Fibroblast of pulmonary artery (primary cell): ENCODE data around the gene SEMA5A.

Experiments used
- DNase-seq: peaks from one replicate; pipeline ENCODE4 v3.0.0-alpha.2; 2010; ENCODE audit warnings: low read depth
- H3K4me3 ChIP-seq: replicated peaks from 2 replicates; pipeline ENCODE4 v1.5.1; 2011; ENCODE audit warnings: low read depth, mild to moderate bottlenecking, control low read depth, low read length, moderate library complexity
- TF ChIP-seq, protein P1 (sequence below): IDR thresholded peaks from 2 replicates; pipeline ENCODE4 v1.5.1; 2011; ENCODE audit warnings: mild to moderate bottlenecking, control low read depth, low read length, inconsistent platforms; ENCODE audit errors: missing control alignments

SEMA5A gene

DNA sequence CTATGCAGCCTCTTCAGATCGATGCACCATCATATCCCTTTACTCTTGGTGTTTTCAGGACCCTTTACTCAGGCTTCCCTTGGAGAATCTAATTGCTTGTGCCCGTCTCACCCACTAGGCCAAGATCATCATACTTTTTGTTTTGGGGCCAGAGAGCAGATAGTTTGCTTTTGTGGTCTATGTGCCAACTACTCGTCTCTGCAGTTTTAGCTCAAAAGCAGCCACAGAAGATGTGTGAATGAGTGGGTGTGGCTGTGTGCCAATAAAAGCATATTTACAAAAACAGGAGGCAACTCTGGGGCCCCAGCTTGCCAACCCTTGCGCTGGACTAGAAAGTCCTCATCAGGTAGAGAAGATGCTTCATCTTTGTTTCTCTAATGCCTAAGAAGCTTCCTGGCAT, 216.8 kb downstream of the SEMA5A start:
- TF ChIP-seq, protein P1, sequence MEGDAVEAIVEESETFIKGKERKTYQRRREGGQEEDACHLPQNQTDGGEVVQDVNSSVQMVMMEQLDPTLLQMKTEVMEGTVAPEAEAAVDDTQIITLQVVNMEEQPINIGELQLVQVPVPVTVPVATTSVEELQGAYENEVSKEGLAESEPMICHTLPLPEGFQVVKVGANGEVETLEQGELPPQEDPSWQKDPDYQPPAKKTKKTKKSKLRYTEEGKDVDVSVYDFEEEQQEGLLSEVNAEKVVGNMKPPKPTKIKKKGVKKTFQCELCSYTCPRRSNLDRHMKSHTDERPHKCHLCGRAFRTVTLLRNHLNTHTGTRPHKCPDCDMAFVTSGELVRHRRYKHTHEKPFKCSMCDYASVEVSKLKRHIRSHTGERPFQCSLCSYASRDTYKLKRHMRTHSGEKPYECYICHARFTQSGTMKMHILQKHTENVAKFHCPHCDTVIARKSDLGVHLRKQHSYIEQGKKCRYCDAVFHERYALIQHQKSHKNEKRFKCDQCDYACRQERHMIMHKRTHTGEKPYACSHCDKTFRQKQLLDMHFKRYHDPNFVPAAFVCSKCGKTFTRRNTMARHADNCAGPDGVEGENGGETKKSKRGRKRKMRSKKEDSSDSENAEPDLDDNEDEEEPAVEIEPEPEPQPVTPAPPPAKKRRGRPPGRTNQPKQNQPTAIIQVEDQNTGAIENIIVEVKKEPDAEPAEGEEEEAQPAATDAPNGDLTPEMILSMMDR, result no peak
- no peak overlapping the region for H3K4me3 ChIP-seq
- no peak for DNase-seq

DNA sequence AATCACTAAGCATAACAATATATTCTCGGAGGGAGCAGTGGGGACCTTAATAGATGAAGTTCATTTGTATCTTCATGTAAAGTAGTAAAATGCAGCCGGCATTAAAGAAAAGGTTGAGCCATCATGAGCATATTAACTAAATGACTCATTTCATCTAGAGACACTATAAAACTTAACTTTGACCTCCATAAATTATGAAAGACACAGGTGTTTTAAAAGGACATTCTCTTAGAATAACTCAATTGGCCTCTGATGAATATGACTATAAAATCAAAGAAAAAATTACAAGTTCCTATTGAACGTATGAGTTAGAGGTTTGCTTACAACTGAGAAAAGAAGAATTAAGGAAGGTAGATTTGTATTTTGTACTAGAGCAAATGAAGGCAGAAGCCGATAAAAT, 220.3 kb downstream of the SEMA5A start:
- no peak overlapping the region for H3K4me3 ChIP-seq
- TF ChIP-seq, protein P1, result no peak
- DNase-seq, result no peak

DNA sequence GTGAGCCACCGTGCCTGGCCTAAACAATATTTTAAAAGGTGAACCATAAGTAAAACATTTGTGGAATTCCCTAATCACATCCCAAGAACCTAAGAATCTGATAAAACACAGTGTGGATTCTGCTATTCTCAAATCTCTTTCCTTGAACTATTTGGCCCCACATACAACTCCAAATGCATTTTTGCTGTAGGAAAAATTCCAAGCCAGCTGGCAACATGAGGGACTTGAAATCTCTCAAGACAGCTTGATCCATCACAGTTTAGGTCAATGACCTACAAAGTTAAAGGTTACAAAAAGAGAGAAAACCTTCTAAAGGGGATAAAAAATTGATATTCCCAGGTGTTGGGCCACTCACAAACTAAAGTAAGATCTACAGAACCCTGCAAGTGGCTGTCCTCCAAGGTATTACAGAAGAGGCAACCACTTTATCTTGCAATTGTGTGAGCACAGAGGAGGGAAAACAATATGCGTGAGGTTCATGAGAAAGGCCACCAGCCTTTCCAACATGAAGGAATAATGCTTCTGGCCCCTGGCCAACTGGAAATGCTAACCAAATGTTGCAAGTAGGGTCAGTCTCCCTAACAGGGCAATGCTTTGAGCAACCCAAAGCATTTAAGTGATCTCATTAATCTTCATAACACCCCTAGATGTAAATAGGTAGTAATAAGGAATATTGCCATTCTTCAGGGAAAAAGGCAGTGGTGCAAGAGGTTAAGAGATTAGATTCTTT, 221.4 kb downstream of the SEMA5A start:
- peak; percentile 88 for DNase-seq
- no peak overlapping the region for H3K4me3 ChIP-seq
- TF ChIP-seq, protein P1, result no peak

DNA sequence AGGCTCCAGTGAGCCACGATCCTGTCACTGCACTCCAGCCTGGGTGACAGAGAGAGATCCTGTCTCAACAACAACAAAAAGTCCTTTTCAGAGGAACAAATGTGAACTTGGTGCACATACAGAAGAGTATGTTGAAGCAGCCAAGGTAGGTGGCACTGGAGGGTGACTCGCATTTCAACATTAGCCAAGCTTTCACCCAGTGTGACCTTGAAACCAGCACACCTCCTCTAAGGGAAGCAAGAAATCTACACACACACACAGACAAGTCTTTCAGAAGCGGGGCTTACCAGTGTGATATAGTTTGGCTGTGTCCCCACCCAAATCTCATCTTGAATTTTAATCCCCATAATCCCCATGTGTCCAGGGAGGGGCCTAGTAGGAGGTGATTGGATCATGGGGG, 225.2 kb downstream of the SEMA5A start:
- no peak overlapping the region for H3K4me3 ChIP-seq
- no peak for DNase-seq
- TF ChIP-seq, protein P1, result no peak

DNA sequence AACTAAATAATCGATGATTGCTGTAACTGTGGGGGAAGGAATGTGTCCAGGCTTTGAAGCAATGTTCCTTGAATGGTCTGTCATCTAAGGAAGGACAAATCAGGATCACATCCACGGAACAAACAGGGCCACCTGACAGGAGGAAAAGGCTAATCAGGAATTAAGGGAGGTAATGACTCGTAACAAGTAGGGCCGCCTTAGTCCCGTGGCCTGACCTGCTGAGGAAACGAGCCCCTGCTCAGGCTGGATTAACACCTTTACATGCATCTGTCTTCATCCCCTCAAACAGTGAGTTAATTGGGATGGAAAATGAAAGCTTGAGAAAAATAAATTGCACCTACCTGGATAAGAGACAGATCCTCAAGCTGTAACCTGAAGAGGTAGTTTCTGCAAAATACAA, 227.8 kb downstream of the SEMA5A start:
- no peak overlapping the region for H3K4me3 ChIP-seq
- no peak for DNase-seq
- TF ChIP-seq, protein P1, result no peak

DNA sequence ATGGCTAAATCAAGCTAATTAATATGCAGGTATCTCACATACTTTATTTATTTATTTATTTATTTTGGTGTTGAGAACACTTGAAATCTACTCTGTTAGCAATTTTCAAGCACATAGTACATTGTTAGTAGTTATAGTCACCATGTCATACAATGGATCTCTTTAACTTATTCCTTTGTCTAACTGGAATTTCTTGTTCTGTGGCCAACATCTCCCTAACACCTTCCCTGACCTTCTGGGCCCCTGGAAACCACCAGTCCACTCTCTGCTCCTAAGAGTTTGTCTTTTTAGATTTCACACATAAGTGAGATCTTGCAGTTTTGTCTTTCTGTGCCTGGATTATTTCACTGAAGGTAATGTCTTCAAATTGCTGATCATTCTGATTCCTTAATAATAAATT, 229.1 kb downstream of the SEMA5A start:
- DNase-seq, result no peak
- no peak overlapping the region for H3K4me3 ChIP-seq
- TF ChIP-seq, protein P1, result no peak

DNA sequence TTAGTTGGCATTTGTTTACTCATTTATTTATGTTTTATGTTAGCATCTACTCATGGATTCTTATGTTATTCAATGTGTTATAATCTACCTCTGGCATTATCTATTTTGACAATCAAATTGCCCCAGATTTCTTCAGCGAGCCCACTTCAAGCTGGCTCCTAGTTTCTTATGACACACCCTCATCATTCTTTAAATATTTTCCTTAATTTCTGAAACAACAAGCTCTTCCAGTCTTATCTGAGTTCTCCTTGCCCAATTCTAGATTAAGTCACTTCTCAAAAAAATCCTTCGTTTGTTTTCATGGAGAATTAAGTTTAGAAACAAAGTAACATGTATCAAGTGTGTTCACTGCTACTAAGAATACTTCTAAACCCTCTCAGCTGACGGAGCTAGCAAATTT, 229.8 kb downstream of the SEMA5A start:
- H3K4me3 ChIP-seq, result no peak overlapping the region
- peak; percentile 12 for DNase-seq
- TF ChIP-seq, protein P1, result no peak
